Left lung (tissue), 10 donors: ENCODE measurements around the gene PDE4A. TPM values are rescaled to one million over a fixed set of nuclear protein-coding genes. Genes with fewer than 3 reads are reported as not detected.
A peak's percentile ranks its signal among the peaks of the same experiment; 100 is the strongest.

Source experiments
- ATAC-seq: fragments of 200-7000 bp; cut with Tn5 transposase; one replicate; pipeline ENCODE4 v1.9.1; 2020; ENCODE audit warnings: moderate library complexity
- DNase-seq, 4 donors: peaks; one replicate each; pipeline ENCODE4 v3.0.0-alpha.2; 2013 to 2020
- H3K27ac ChIP-seq, 2 donors: fragments of 200-600 bp; sonication (generic) in 1 of 2; one replicate each; pipeline versions ENCODE4 v1.5.0 to v1.8.0; 2020 to 2021
- H3K27me3 ChIP-seq, 2 donors: fragments of 200-600 bp; sonication (generic) in 1 of 2; one replicate each; pipeline versions ENCODE4 v1.5.0 to v1.8.0; 2020 to 2021
- H3K36me3 ChIP-seq, 2 donors: fragments of 200-600 bp; sonication (generic) in 1 of 2; one replicate each; pipeline versions ENCODE4 v1.5.0 to v1.8.0; 2020 to 2021
- H3K4me1 ChIP-seq, 2 donors: fragments of 200-600 bp; one replicate each; pipeline ENCODE4 v1.8.0; 2021
- H3K4me3 ChIP-seq, 2 donors: fragments of 200-600 bp; sonication (generic) in 1 of 2; one replicate each; pipeline versions ENCODE4 v1.5.0 to v1.8.0; 2020 to 2021; ENCODE audit warnings: mild to moderate bottlenecking in 1 of 2
- H3K9me3 ChIP-seq, 2 donors: fragments of 200-600 bp; sonication (generic) in 1 of 2; one replicate each; pipeline versions ENCODE4 v1.5.0 to v1.8.0; 2020 to 2021
- CTCF ChIP-seq, 2 donors: fragments of 200-600 bp; sonication (generic) in 1 of 2; IDR thresholded peaks; one replicate each; pipeline versions ENCODE4 v1.5.0 to v1.8.0; 2021; ENCODE audit warnings: antibody characterized with exemption in 2 of 2
- intact Hi-C, 2 donors: fragments of 100-400 bp; cut with DNase I; formaldehyde crosslinking; loops; one replicate each; pipeline versions ENCODE4 v1.11.2 to v1.14.2; 2022
- polyA plus RNA-seq, 6 donors: library from polyadenylated mRNA; unstranded; fragments of 120-200 nt; gene quantifications; one replicate each; pipeline ENCODE4 v1.2.1, GENCODE V29; 2013; ENCODE audit not compliant: insufficient read length in 6 of 6
- total RNA-seq, 2 donors: library from RNA; stranded (reverse); fragmentation: NEBNext Ultra II Directional; extraction: Animal tissue kit (Norgen Biotek cat#: 25700); gene quantifications; one replicate each; pipeline ENCODE4 v1.2.1, GENCODE V29; 2021
- donor health status: DM: no; HTN: yes; CAD: no.
- donor health status: DM: no; HTN: no; CAD: no.

Gene PDE4A
- total and polyA plus RNA-seq, 8 donors, result 4.3 to 21.6 (median 8.6) TPM

- Histone ChIP-seq H3K9me3 (no peaks in the 10 kb centered on the region), H3K36me3 (peaks cover 0 to 47% of the 10 kb centered on the region in 2 donors), H3K27me3 (no peaks in the 10 kb centered on the region), H3K4me1 (peaks cover 5 to 21% of the 10 kb centered on the region in 2 donors), H3K4me3 (no peak overlapping the region), H3K27ac (peak overlapping the region in 1 of 2 donors; percentile 8)
- DNase-seq, result no peak
- intact Hi-C loops, result loop anchor here in 1 of 2 donors (5.0 kb wide), 2 partner anchors 118 to 133 kb away; partner anchors contain the start of gene ICAM1
- ATAC-seq, result peak; percentile 17
- TF ChIP-seq CTCF (IDR thresholded peaks at IDR 0.05), result no peak
Measured at GRCh38 chr19:10389863-10390262, 30.5 kb upstream of the PDE4A start.

- ATAC-seq, result peak; percentile 86
- no peaks in the 10 kb centered on the region for H3K9me3 ChIP-seq
- DNase-seq, result peak in 3 of 4 donors; percentile 65 to 82 (median 76)
- no peaks in the 10 kb centered on the region for H3K27me3 ChIP-seq
- peaks cover 0 to 56% of the 10 kb centered on the region in 2 donors for H3K36me3 ChIP-seq
- H3K27ac ChIP-seq, result no peak overlapping the region
- intact Hi-C loops, result loop anchor here in 1 of 2 donors (5.0 kb wide), 2 partner anchors 118 to 133 kb away; partner anchors contain the start of gene ICAM1
- peaks cover 5 to 21% of the 10 kb centered on the region in 2 donors for H3K4me1 ChIP-seq
- no peak overlapping the region for H3K4me3 ChIP-seq
- peak; percentile 84 to 89 for TF ChIP-seq CTCF (IDR thresholded peaks at IDR 0.05)
Measured at GRCh38 chr19:10390652-10391286, 29.6 kb upstream of the PDE4A start.

GRCh38 chr19:10392120-10392519, 28.2 kb upstream of the PDE4A start:
- ATAC-seq, result no peak
- no peak overlapping the region for H3K4me3 ChIP-seq
- TF ChIP-seq CTCF (IDR thresholded peaks at IDR 0.05), result no peak
- no peaks in the 10 kb centered on the region for H3K9me3 ChIP-seq
- no peak overlapping the region for H3K27ac ChIP-seq
- DNase-seq, result no peak
- intact Hi-C loops, result loop anchor here in 1 of 2 donors (5.0 kb wide), 2 partner anchors 120 to 135 kb away; partner anchors contain the start of gene ICAM1
- peaks cover 5 to 21% of the 10 kb centered on the region in 2 donors for H3K4me1 ChIP-seq
- no peaks in the 10 kb centered on the region for H3K27me3 ChIP-seq
- peaks cover 0 to 68% of the 10 kb centered on the region in 2 donors for H3K36me3 ChIP-seq

GRCh38 chr19:10393137-10393536, 27.2 kb upstream of the PDE4A start:
- peaks cover 5 to 26% of the 10 kb centered on the region in 2 donors for H3K4me1 ChIP-seq
- DNase-seq (no peak), ATAC-seq (no peak)
- no peak for TF ChIP-seq CTCF (IDR thresholded peaks at IDR 0.05)
- no peak overlapping the region for H3K4me3 ChIP-seq
- intact Hi-C loops, result loop anchor here in 1 of 2 donors (5.0 kb wide), 2 partner anchors 121 to 136 kb away; partner anchors contain the start of gene ICAM1
- no peak overlapping the region for H3K27ac ChIP-seq
- H3K9me3 ChIP-seq, result no peaks in the 10 kb centered on the region
- peaks cover 0 to 74% of the 10 kb centered on the region in 2 donors for H3K36me3 ChIP-seq
- no peaks in the 10 kb centered on the region for H3K27me3 ChIP-seq

- Histone ChIP-seq H3K27ac (no peak overlapping the region), H3K36me3 (peaks cover 0 to 87% of the 10 kb centered on the region in 2 donors), H3K27me3 (no peaks in the 10 kb centered on the region), H3K4me1 (peaks cover 0 to 28% of the 10 kb centered on the region in 2 donors), H3K9me3 (no peaks in the 10 kb centered on the region), H3K4me3 (no peak overlapping the region)
- TF ChIP-seq CTCF (IDR thresholded peaks at IDR 0.05), result no peak
- ATAC-seq (no peak), DNase-seq (no peak)
- intact Hi-C loops, result no loop called here
Measured at GRCh38 chr19:10395003-10395402, 25.3 kb upstream of the PDE4A start.
